GM12878 (cell line): ENCODE results near the gene BEGAIN. TPM values are rescaled to one million over a fixed set of nuclear protein-coding genes. Genes with fewer than 3 reads are reported as not detected.

Experiments
- ATAC-seq: fragments of 200-7000 bp; cut with Tn5 transposase; 3 replicates; pipeline ENCODE4 v1.9.1; 2020; ENCODE audit warnings: mild to moderate bottlenecking, moderate library complexity
- BruUV-seq: library from RNA; stranded (reverse); fragments of 400-500 nt; replicated peaks from 2 replicates; lab custom pipeline; 2021; lab: Mats Ljungman, UMichigan
- CTCF ChIA-PET: fragments of 300-600 bp; sonication (Branson Sonifier 250); formaldehyde crosslinking; extraction: SDS; loops from one replicate; lab custom pipeline; 2021; ENCODE audit warnings: inconsistent platforms; lab: Yijun Ruan, JAX
- POLR2A ChIA-PET: fragments of 350-600 bp; formaldehyde crosslinking; extraction: SDS; loops from one replicate; lab custom pipeline; 2021; ENCODE audit warnings: inconsistent platforms; lab: Charles Lee
- RAD21 ChIA-PET: fragments of 300-600 bp; sonication (Branson Sonifier 250); formaldehyde crosslinking; loops from one replicate; lab custom pipeline; 2023; ENCODE audit warnings: antibody characterized with exemption; ENCODE audit not compliant: unreplicated experiment; lab: Charles Lee
- SMC1A ChIA-PET: fragments of 300-600 bp; sonication (Branson Sonifier 250); formaldehyde crosslinking; loops from one replicate; lab custom pipeline; 2023; ENCODE audit not compliant: unreplicated experiment, uncharacterized antibody; lab: Charles Lee
- DNase-seq: peaks from one replicate; pipeline ENCODE4 v3.0.0-alpha.2; 2011; ENCODE audit warnings: low read depth, low spot score
- FAIRE-seq: peaks from 3 replicates; lab custom pipeline; 2011; peaks lifted over from hg19 to GRCh38; lab: Jason Lieb, UNC
- H2AFZ ChIP-seq: 2 replicates; pipeline ENCODE4 v1.6.0; 2011; ENCODE audit warnings: low read depth, low read length, control low read depth; ENCODE audit not compliant: control insufficient read depth
- H3K27ac ChIP-seq: 2 replicates; pipeline ENCODE4 v1.5.1; 2011; ENCODE audit warnings: control low read depth; ENCODE audit not compliant: control insufficient read depth, insufficient read depth
- H3K27me3 ChIP-seq, 2 experiments: replicated peaks in 1 of 2; 2 replicates each; pipeline versions ENCODE4 v1.6.0 to v1.6.1; 2011; ENCODE audit warnings: low read length in 1 of 2; ENCODE audit not compliant: control insufficient read depth in 2 of 2, insufficient read depth in 2 of 2
- H3K36me3 ChIP-seq, 2 experiments: 2 replicates each; pipeline ENCODE4 v1.5.1; 2011; ENCODE audit warnings: low read length in 1 of 2; ENCODE audit not compliant: control insufficient read depth in 2 of 2, insufficient read depth in 2 of 2
- H3K4me1 ChIP-seq: 2 replicates; pipeline ENCODE4 v1.6.1; 2011; ENCODE audit warnings: mild to moderate bottlenecking, low read length, moderate library complexity, mixed read lengths; ENCODE audit not compliant: control insufficient read depth, insufficient read depth
- H3K4me2 ChIP-seq: 2 replicates; pipeline ENCODE4 v1.6.0; 2011; ENCODE audit warnings: control low read depth; ENCODE audit not compliant: control insufficient read depth, insufficient read depth
- H3K4me3 ChIP-seq: fragments of 200-600 bp; sonication (generic); 2 replicates; pipeline ENCODE4 v1.5.1; 2016
- H3K79me2 ChIP-seq: 2 replicates; pipeline ENCODE4 v1.6.0; 2011; ENCODE audit warnings: low read length; ENCODE audit not compliant: control insufficient read depth, insufficient read depth
- H3K9ac ChIP-seq: 2 replicates; pipeline ENCODE4 v1.8.0; 2011; ENCODE audit warnings: low read length, control low read depth, mixed read lengths; ENCODE audit not compliant: control insufficient read depth, insufficient read depth
- H3K9me3 ChIP-seq: replicated peaks from 3 replicates; pipeline ENCODE4 v1.5.1; 2011; ENCODE audit warnings: mild to moderate bottlenecking, low read length; ENCODE audit not compliant: control insufficient read depth, insufficient read depth
- H4K20me1 ChIP-seq: 2 replicates; pipeline ENCODE4 v1.6.0; 2011; ENCODE audit not compliant: control insufficient read depth, insufficient read depth
- ASH2L ChIP-seq: fragments of 300-600, 200-600 bp; sonication (generic); IDR thresholded peaks from 2 replicates; pipeline ENCODE4 v1.6.1; 2017; ENCODE audit warnings: low read depth, mild to moderate bottlenecking, borderline replicate concordance
- ATF7 ChIP-seq: fragments of 450-650 bp; IDR thresholded peaks from 2 replicates; pipeline ENCODE4 v1.6.1; 2016; ENCODE audit warnings: low read depth, mild to moderate bottlenecking
- CHD2 ChIP-seq: IDR thresholded peaks from 2 replicates; pipeline ENCODE4 v1.6.1; 2011; ENCODE audit warnings: low read depth, low read length, improper control_type of control experiment, borderline replicate concordance
- ETV6 ChIP-seq, 2 experiments: fragments of 450-650 bp in 1 of 2; IDR thresholded peaks in 1 of 2; conservative IDR thresholded peaks in 1 of 2; 2 replicates each; pipeline ENCODE4 v1.6.1; 2014; ENCODE audit warnings: antibody characterized with exemption in 1 of 2, borderline replicate concordance in 1 of 2, low read depth in 1 of 2, mild to moderate bottlenecking in 1 of 2, moderate library complexity in 1 of 2
- HDGF ChIP-seq: fragments of 450-650 bp; IDR thresholded peaks from 2 replicates; pipeline ENCODE4 v1.6.1; 2016; ENCODE audit warnings: antibody characterized with exemption
- IKZF1 ChIP-seq: fragments of 450-650 bp; conservative IDR thresholded peaks from 2 replicates; pipeline ENCODE4 v1.6.1; 2017; ENCODE audit warnings: antibody characterized with exemption, mild to moderate bottlenecking
- IKZF2 ChIP-seq, 2 experiments: fragments of 450-650 bp; IDR thresholded peaks; 2 replicates each; pipeline ENCODE4 v1.6.1; 2017; ENCODE audit warnings: mild to moderate bottlenecking in 2 of 2, moderate library complexity in 2 of 2
- TCF7 ChIP-seq: IDR thresholded peaks from 2 replicates; pipeline ENCODE4 v1.6.1; 2014; ENCODE audit warnings: antibody characterized with exemption, borderline replicate concordance
- ZNF24 ChIP-seq: fragments of 450-650 bp; IDR thresholded peaks from 2 replicates; pipeline ENCODE4 v1.6.1; 2017; ENCODE audit warnings: antibody characterized with exemption, mild to moderate bottlenecking
- WGBS: methylation state at CpG from one replicate; pipeline ENCODE4 v1.1.6; 2016; ENCODE audit warnings: low lambda C conversion rate; ENCODE audit not compliant: insufficient replicate concordance, insufficient coverage; ENCODE audit errors: missing lambda C conversion rate; 5-methylcytosine and 5-hydroxymethylcytosine counted together
- in situ Hi-C: fragments of 300-500 bp; cut with MboI; formaldehyde crosslinking; loops from 9 replicates; pipeline ENCODE4 v1.14.3; 2018; ENCODE audit warnings: mixed read lengths
- intact Hi-C: fragments of 100-400 bp; cut with micrococcal nuclease; formaldehyde crosslinking; loops from one replicate; pipeline ENCODE4 v1.14.2; 2022; ENCODE audit not compliant: unreplicated experiment
- polyA plus RNA-seq, 11 experiments: library from polyadenylated mRNA; depleted of rRNA in 4 of 11; unstranded in 6 of 11; stranded (reverse) in 5 of 11; fragments of >200 nt; fragmentation: Nextera tagmentation in 4 of 11; fragmentation: Illumina TruSeq in 1 of 11; extraction: Ambion mirVana in 4 of 11; extraction: Trizol in 1 of 11; gene quantifications; 1 replicate in 1 of 11; 2 replicates in 10 of 11; pipeline versions ENCODE4 v1.2.1 to v1.2.3, GENCODE V29; 2011 to 2016; ENCODE audit warnings: inconsistent platforms in 2 of 11, missing spikeins in 2 of 11, low read depth in 1 of 11
- total RNA-seq, 4 experiments: library from RNA; depleted of rRNA in 3 of 4; stranded (reverse); fragments of >200 nt in 3 of 4; fragmentation: Illumina TruSeq in 1 of 4; extraction: Trizol in 1 of 4; gene quantifications; 2 replicates each; pipeline versions ENCODE4 v1.2.1 to v1.2.3, GENCODE V29; 2013 to 2021
- TF ChIP-seq, protein P1 (sequence below): IDR thresholded peaks from 2 replicates; pipeline ENCODE4 v1.6.1; 2012; ENCODE audit warnings: low read depth, low read length, improper control_type of control experiment
- TF ChIP-seq, protein P2 (sequence below): fragments of 450-650 bp; conservative IDR thresholded peaks from 2 replicates; pipeline ENCODE4 v1.6.1; 2017; ENCODE audit warnings: mild to moderate bottlenecking, moderate library complexity
- TF ChIP-seq, protein P3 (sequence below): fragments of 450-650 bp; formaldehyde crosslinking; IDR thresholded peaks from 2 replicates; pipeline ENCODE4 v1.4.0; 2020; ENCODE audit warnings: mild to moderate bottlenecking, moderate library complexity
- TF ChIP-seq, protein P4 (sequence below): fragments of 450-650 bp; IDR thresholded peaks from 2 replicates; pipeline ENCODE4 v1.6.1; 2017; ENCODE audit warnings: mild to moderate bottlenecking, low read depth, inconsistent platforms; ENCODE audit not compliant: poor library complexity, severe bottlenecking

Gene BEGAIN
- total and polyA plus RNA-seq, 10 of the 15 experiments (the other 5 are each of a cell fraction or from before 2014, with no cell fraction given), result 0.01 to 0.31 (median 0.06) TPM; not detected in 5

DNA sequence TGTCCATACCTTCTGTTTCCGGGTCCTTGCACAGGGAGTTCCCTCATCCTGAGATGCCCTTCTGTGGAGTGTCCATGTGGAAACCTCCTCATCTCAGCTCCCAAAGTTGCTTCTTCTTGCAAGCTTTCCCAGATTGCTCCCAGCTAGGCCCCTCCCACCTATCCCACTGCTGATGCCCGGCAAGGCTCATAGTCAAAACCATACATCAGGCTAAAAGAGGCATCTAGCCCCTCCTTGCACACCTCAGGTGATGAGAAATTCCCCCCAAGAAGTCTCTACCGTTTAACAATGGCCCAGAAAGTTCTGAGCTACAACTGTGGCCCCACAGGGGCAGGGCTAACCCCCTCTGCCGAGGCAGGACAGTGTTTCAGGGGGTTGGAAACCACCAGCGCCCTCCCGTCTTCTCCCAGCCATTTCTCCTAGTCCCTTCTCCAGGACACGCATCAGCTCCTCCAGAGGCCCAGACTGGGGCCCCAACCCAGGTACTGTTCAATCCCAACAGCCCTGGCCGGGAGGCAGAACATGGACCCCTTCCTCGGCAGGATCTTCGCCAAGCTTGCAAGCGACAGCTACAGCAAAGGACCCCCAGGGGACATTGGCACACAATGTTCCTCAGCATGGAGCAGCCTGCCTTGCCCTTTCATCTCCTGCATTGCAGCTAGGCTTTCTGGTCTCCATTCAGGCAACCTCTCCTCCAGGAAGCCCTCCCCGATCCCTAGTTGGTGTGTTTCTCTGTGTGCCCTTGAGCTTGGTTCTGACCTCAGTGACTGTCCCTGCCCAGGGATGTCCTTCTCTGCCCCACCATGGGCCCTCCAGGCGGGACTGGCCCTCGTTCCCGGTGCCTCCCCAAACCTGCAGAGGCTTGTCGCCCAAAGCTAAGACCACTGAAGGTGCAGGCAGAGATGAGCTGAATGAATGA, 4.5 kb upstream of the BEGAIN start:
- ChIA-PET SMC1A (no interaction called here), CTCF (no interaction called here), POLR2A (no interaction called here), RAD21 (no interaction called here)
- Histone ChIP-seq H4K20me1 (no peaks in the 10 kb centered on the region), H3K9ac (no peak overlapping the region), H3K4me3 (no peak overlapping the region), H3K79me2 (no peaks in the 10 kb centered on the region), H3K27me3 (peaks cover 2 to 6% of the 10 kb centered on the region in 2 experiments; a peak in 2 of 4 replicates), H3K27ac (no peak overlapping the region), H3K36me3 (no peaks in the 10 kb centered on the region), H3K4me2 (no peak overlapping the region), H2AFZ (no peak overlapping the region), H3K4me1 (no peaks in the 10 kb centered on the region), H3K9me3 (no peaks in the 10 kb centered on the region)
- in situ Hi-C loops (no loop called here), intact Hi-C loops (no loop called here)
- TF ChIP-seq ETV6 (conservative IDR thresholded peaks at IDR 0.05 in 1 of 2, IDR thresholded peaks at IDR 0.05 in 1 of 2; ENCODE audit: borderline replicate concordance in 1 of 2, low read depth in 1 of 2) (no peak), ATF7 (no peak), IKZF2 (IDR thresholded peaks at IDR 0.05) (no peak), HDGF (no peak), ZNF24 (no peak), ASH2L (no peak), CHD2 (no peak), IKZF1 (no peak), TCF7 (no peak)
- TF ChIP-seq, protein P1, sequence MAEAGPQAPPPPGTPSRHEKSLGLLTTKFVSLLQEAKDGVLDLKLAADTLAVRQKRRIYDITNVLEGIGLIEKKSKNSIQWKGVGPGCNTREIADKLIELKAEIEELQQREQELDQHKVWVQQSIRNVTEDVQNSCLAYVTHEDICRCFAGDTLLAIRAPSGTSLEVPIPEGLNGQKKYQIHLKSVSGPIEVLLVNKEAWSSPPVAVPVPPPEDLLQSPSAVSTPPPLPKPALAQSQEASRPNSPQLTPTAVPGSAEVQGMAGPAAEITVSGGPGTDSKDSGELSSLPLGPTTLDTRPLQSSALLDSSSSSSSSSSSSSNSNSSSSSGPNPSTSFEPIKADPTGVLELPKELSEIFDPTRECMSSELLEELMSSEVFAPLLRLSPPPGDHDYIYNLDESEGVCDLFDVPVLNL, result no peak
- TF ChIP-seq, protein P2, sequence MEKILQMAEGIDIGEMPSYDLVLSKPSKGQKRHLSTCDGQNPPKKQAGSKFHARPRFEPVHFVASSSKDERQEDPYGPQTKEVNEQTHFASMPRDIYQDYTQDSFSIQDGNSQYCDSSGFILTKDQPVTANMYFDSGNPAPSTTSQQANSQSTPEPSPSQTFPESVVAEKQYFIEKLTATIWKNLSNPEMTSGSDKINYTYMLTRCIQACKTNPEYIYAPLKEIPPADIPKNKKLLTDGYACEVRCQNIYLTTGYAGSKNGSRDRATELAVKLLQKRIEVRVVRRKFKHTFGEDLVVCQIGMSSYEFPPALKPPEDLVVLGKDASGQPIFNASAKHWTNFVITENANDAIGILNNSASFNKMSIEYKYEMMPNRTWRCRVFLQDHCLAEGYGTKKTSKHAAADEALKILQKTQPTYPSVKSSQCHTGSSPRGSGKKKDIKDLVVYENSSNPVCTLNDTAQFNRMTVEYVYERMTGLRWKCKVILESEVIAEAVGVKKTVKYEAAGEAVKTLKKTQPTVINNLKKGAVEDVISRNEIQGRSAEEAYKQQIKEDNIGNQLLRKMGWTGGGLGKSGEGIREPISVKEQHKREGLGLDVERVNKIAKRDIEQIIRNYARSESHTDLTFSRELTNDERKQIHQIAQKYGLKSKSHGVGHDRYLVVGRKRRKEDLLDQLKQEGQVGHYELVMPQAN, result no peak
- TF ChIP-seq, protein P3, sequence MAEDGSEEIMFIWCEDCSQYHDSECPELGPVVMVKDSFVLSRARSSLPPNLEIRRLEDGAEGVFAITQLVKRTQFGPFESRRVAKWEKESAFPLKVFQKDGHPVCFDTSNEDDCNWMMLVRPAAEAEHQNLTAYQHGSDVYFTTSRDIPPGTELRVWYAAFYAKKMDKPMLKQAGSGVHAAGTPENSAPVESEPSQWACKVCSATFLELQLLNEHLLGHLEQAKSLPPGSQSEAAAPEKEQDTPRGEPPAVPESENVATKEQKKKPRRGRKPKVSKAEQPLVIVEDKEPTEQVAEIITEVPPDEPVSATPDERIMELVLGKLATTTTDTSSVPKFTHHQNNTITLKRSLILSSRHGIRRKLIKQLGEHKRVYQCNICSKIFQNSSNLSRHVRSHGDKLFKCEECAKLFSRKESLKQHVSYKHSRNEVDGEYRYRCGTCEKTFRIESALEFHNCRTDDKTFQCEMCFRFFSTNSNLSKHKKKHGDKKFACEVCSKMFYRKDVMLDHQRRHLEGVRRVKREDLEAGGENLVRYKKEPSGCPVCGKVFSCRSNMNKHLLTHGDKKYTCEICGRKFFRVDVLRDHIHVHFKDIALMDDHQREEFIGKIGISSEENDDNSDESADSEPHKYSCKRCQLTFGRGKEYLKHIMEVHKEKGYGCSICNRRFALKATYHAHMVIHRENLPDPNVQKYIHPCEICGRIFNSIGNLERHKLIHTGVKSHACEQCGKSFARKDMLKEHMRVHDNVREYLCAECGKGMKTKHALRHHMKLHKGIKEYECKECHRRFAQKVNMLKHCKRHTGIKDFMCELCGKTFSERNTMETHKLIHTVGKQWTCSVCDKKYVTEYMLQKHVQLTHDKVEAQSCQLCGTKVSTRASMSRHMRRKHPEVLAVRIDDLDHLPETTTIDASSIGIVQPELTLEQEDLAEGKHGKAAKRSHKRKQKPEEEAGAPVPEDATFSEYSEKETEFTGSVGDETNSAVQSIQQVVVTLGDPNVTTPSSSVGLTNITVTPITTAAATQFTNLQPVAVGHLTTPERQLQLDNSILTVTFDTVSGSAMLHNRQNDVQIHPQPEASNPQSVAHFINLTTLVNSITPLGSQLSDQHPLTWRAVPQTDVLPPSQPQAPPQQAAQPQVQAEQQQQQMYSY (CRISPR knock-in tag), result no peak
- TF ChIP-seq, protein P4, sequence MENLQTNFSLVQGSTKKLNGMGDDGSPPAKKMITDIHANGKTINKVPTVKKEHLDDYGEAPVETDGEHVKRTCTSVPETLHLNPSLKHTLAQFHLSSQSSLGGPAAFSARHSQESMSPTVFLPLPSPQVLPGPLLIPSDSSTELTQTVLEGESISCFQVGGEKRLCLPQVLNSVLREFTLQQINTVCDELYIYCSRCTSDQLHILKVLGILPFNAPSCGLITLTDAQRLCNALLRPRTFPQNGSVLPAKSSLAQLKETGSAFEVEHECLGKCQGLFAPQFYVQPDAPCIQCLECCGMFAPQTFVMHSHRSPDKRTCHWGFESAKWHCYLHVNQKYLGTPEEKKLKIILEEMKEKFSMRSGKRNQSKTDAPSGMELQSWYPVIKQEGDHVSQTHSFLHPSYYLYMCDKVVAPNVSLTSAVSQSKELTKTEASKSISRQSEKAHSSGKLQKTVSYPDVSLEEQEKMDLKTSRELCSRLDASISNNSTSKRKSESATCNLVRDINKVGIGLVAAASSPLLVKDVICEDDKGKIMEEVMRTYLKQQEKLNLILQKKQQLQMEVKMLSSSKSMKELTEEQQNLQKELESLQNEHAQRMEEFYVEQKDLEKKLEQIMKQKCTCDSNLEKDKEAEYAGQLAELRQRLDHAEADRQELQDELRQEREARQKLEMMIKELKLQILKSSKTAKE, result no peak
- no TSS peak for BruUV-seq
- FAIRE-seq (no peak), ATAC-seq (no peak), DNase-seq (no peak)
- WGBS, result 30% methylated on average over 16 of the region's 16 CpGs
